GM12878 (cell line): ENCODE measurements around the gene NPW. TPM values are rescaled to one million over a fixed set of nuclear protein-coding genes. Genes with fewer than 3 reads are reported as not detected.

Experiments
- ATAC-seq: fragments of 200-7000 bp; cut with Tn5 transposase; 3 replicates; pipeline ENCODE4 v1.9.1; 2020; ENCODE audit warnings: mild to moderate bottlenecking, moderate library complexity
- BruUV-seq: library from RNA; stranded (reverse); fragments of 400-500 nt; replicated peaks from 2 replicates; lab custom pipeline; 2021; lab: Mats Ljungman, UMichigan
- CTCF ChIA-PET: fragments of 300-600 bp; sonication (Branson Sonifier 250); formaldehyde crosslinking; extraction: SDS; loops from one replicate; lab custom pipeline; 2021; ENCODE audit warnings: inconsistent platforms; lab: Yijun Ruan, JAX
- POLR2A ChIA-PET: fragments of 350-600 bp; formaldehyde crosslinking; extraction: SDS; loops from one replicate; lab custom pipeline; 2021; ENCODE audit warnings: inconsistent platforms; lab: Charles Lee
- RAD21 ChIA-PET: fragments of 300-600 bp; sonication (Branson Sonifier 250); formaldehyde crosslinking; loops from one replicate; lab custom pipeline; 2023; ENCODE audit warnings: antibody characterized with exemption; ENCODE audit not compliant: unreplicated experiment; lab: Charles Lee
- SMC1A ChIA-PET: fragments of 300-600 bp; sonication (Branson Sonifier 250); formaldehyde crosslinking; loops from one replicate; lab custom pipeline; 2023; ENCODE audit not compliant: unreplicated experiment, uncharacterized antibody; lab: Charles Lee
- DNase-seq: peaks from one replicate; pipeline ENCODE4 v3.0.0-alpha.2; 2011; ENCODE audit warnings: low read depth, low spot score
- FAIRE-seq: peaks from 3 replicates; lab custom pipeline; 2011; peaks lifted over from hg19 to GRCh38; lab: Jason Lieb, UNC
- H2AFZ ChIP-seq: 2 replicates; pipeline ENCODE4 v1.6.0; 2011; ENCODE audit warnings: low read depth, low read length, control low read depth; ENCODE audit not compliant: control insufficient read depth
- H3K27ac ChIP-seq: 2 replicates; pipeline ENCODE4 v1.5.1; 2011; ENCODE audit warnings: control low read depth; ENCODE audit not compliant: control insufficient read depth, insufficient read depth
- H3K27me3 ChIP-seq, 2 experiments: replicated peaks in 1 of 2; 2 replicates each; pipeline versions ENCODE4 v1.6.0 to v1.6.1; 2011; ENCODE audit warnings: low read length in 1 of 2; ENCODE audit not compliant: control insufficient read depth in 2 of 2, insufficient read depth in 2 of 2
- H3K36me3 ChIP-seq, 2 experiments: 2 replicates each; pipeline ENCODE4 v1.5.1; 2011; ENCODE audit warnings: low read length in 1 of 2; ENCODE audit not compliant: control insufficient read depth in 2 of 2, insufficient read depth in 2 of 2
- H3K4me1 ChIP-seq: 2 replicates; pipeline ENCODE4 v1.6.1; 2011; ENCODE audit warnings: mild to moderate bottlenecking, low read length, moderate library complexity, mixed read lengths; ENCODE audit not compliant: control insufficient read depth, insufficient read depth
- H3K4me2 ChIP-seq: 2 replicates; pipeline ENCODE4 v1.6.0; 2011; ENCODE audit warnings: control low read depth; ENCODE audit not compliant: control insufficient read depth, insufficient read depth
- H3K4me3 ChIP-seq: fragments of 200-600 bp; sonication (generic); 2 replicates; pipeline ENCODE4 v1.5.1; 2016
- H3K79me2 ChIP-seq: 2 replicates; pipeline ENCODE4 v1.6.0; 2011; ENCODE audit warnings: low read length; ENCODE audit not compliant: control insufficient read depth, insufficient read depth
- H3K9ac ChIP-seq: 2 replicates; pipeline ENCODE4 v1.8.0; 2011; ENCODE audit warnings: low read length, control low read depth, mixed read lengths; ENCODE audit not compliant: control insufficient read depth, insufficient read depth
- H3K9me3 ChIP-seq: replicated peaks from 3 replicates; pipeline ENCODE4 v1.5.1; 2011; ENCODE audit warnings: mild to moderate bottlenecking, low read length; ENCODE audit not compliant: control insufficient read depth, insufficient read depth
- H4K20me1 ChIP-seq: 2 replicates; pipeline ENCODE4 v1.6.0; 2011; ENCODE audit not compliant: control insufficient read depth, insufficient read depth
- ESRRA ChIP-seq: IDR thresholded peaks from 2 replicates; pipeline ENCODE4 v1.6.1; 2012; ENCODE audit warnings: mild to moderate bottlenecking, low read length, improper control_type of control experiment
- FOXM1 ChIP-seq: IDR thresholded peaks from 2 replicates; pipeline ENCODE4 v1.6.1; 2012; ENCODE audit warnings: low read depth, mild to moderate bottlenecking, inconsistent platforms, low read length, moderate library complexity
- IRF4 ChIP-seq: IDR thresholded peaks from 2 replicates; pipeline ENCODE4 v1.6.1; 2011; ENCODE audit warnings: low read depth, low read length
- MEF2B ChIP-seq: fragments of 450-650 bp; IDR thresholded peaks from 2 replicates; pipeline ENCODE4 v1.6.1; 2018; ENCODE audit warnings: mild to moderate bottlenecking, moderate library complexity; ENCODE audit not compliant: partially characterized antibody, poor library complexity, severe bottlenecking
- NR2C1 ChIP-seq: fragments of 450-650 bp; IDR thresholded peaks from 2 replicates; pipeline ENCODE4 v1.6.1; 2017; ENCODE audit warnings: antibody characterized with exemption, mild to moderate bottlenecking, moderate library complexity
- RBBP5 ChIP-seq: fragments of 200-600 bp; sonication (generic); conservative IDR thresholded peaks from 2 replicates; pipeline ENCODE4 v1.6.1; 2016
- SKIL ChIP-seq: fragments of 450-650 bp; IDR thresholded peaks from 2 replicates; pipeline ENCODE4 v1.6.1; 2017; ENCODE audit warnings: mild to moderate bottlenecking, low read depth, inconsistent platforms; ENCODE audit not compliant: poor library complexity, severe bottlenecking
- SMARCA5 ChIP-seq: fragments of 450-650 bp; IDR thresholded peaks from 2 replicates; pipeline ENCODE4 v1.6.1; 2017; ENCODE audit warnings: mild to moderate bottlenecking
- TCF12 ChIP-seq: IDR thresholded peaks from 2 replicates; pipeline ENCODE4 v1.6.1; 2011; ENCODE audit warnings: low read depth, mild to moderate bottlenecking, low read length
- YBX1 ChIP-seq: fragments of 450-650 bp; IDR thresholded peaks from 2 replicates; pipeline ENCODE4 v1.6.1; 2016; ENCODE audit warnings: antibody characterized with exemption
- YY1 ChIP-seq: IDR thresholded peaks from 2 replicates; pipeline ENCODE4 v1.6.1; 2011; ENCODE audit warnings: low read depth, mild to moderate bottlenecking, low read length
- ZBTB33 ChIP-seq: fragments of 450-650 bp; IDR thresholded peaks from 2 replicates; pipeline ENCODE4 v1.6.1; 2017; ENCODE audit warnings: mild to moderate bottlenecking
- WGBS: methylation state at CpG from one replicate; pipeline ENCODE4 v1.1.6; 2016; ENCODE audit warnings: low lambda C conversion rate; ENCODE audit not compliant: insufficient replicate concordance, insufficient coverage; ENCODE audit errors: missing lambda C conversion rate; 5-methylcytosine and 5-hydroxymethylcytosine counted together
- in situ Hi-C: fragments of 300-500 bp; cut with MboI; formaldehyde crosslinking; loops from 9 replicates; pipeline ENCODE4 v1.14.3; 2018; ENCODE audit warnings: mixed read lengths
- intact Hi-C: fragments of 100-400 bp; cut with micrococcal nuclease; formaldehyde crosslinking; loops from one replicate; pipeline ENCODE4 v1.14.2; 2022; ENCODE audit not compliant: unreplicated experiment
- polyA plus RNA-seq, 11 experiments: library from polyadenylated mRNA; depleted of rRNA in 4 of 11; unstranded in 6 of 11; stranded (reverse) in 5 of 11; fragments of >200 nt; fragmentation: Nextera tagmentation in 4 of 11; fragmentation: Illumina TruSeq in 1 of 11; extraction: Ambion mirVana in 4 of 11; extraction: Trizol in 1 of 11; gene quantifications; 1 replicate in 1 of 11; 2 replicates in 10 of 11; pipeline versions ENCODE4 v1.2.1 to v1.2.3, GENCODE V29; 2011 to 2016; ENCODE audit warnings: inconsistent platforms in 2 of 11, missing spikeins in 2 of 11, low read depth in 1 of 11
- total RNA-seq, 4 experiments: library from RNA; depleted of rRNA in 3 of 4; stranded (reverse); fragments of >200 nt in 3 of 4; fragmentation: Illumina TruSeq in 1 of 4; extraction: Trizol in 1 of 4; gene quantifications; 2 replicates each; pipeline versions ENCODE4 v1.2.1 to v1.2.3, GENCODE V29; 2013 to 2021
- TF ChIP-seq, protein P1 (sequence below), 3 experiments: IDR thresholded peaks in 2 of 3; conservative IDR thresholded peaks in 1 of 3; 2 replicates each; pipeline ENCODE4 v1.5.1; 2011; ENCODE audit warnings: low read depth in 3 of 3, low read length in 3 of 3, mild to moderate bottlenecking in 3 of 3, control low read depth in 2 of 3, moderate library complexity in 2 of 3, inconsistent platforms in 1 of 3, mixed read lengths in 1 of 3; ENCODE audit not compliant: control insufficient read depth in 2 of 3, insufficient read depth in 1 of 3; ENCODE audit errors: extremely low read depth in 1 of 3

NPW gene
- total and polyA plus RNA-seq, 10 of the 15 experiments (the other 5 are each of a cell fraction or from before 2014, with no cell fraction given): 0.23 to 2.5 (median 0.98) TPM; not detected in 4

GRCh38 chr16:2064368-2064945 lies 44.9 kb downstream of the NPW start:
- in situ Hi-C loops: no loop called here
- ChIA-PET RAD21 (interaction anchor here (0.7 kb wide), 1 partner anchor 175 kb away, joined by 3 read pairs; no protein-coding TSS in a partner anchor), POLR2A (interaction anchor here (0.6 kb wide), 1 partner anchor 20 kb away, joined by 5 read pairs; no protein-coding TSS in a partner anchor)
- Histone ChIP-seq H3K9ac (no peak overlapping the region), H4K20me1 (no peaks in the 10 kb centered on the region), H3K27ac (no peak overlapping the region)
- intact Hi-C loops: no loop called here
- no peak for TF ChIP-seq FOXM1
- no peak for TF ChIP-seq NR2C1
- no peak for TF ChIP-seq IRF4
- TF ChIP-seq MEF2B: no peak
- TF ChIP-seq SKIL: no peak
- TF ChIP-seq TCF12: no peak
- no peak for TF ChIP-seq SMARCA5
- TF ChIP-seq YY1: no peak
- TF ChIP-seq ZBTB33: no peak
- TF ChIP-seq YBX1: no peak
- TF ChIP-seq, protein P1, sequence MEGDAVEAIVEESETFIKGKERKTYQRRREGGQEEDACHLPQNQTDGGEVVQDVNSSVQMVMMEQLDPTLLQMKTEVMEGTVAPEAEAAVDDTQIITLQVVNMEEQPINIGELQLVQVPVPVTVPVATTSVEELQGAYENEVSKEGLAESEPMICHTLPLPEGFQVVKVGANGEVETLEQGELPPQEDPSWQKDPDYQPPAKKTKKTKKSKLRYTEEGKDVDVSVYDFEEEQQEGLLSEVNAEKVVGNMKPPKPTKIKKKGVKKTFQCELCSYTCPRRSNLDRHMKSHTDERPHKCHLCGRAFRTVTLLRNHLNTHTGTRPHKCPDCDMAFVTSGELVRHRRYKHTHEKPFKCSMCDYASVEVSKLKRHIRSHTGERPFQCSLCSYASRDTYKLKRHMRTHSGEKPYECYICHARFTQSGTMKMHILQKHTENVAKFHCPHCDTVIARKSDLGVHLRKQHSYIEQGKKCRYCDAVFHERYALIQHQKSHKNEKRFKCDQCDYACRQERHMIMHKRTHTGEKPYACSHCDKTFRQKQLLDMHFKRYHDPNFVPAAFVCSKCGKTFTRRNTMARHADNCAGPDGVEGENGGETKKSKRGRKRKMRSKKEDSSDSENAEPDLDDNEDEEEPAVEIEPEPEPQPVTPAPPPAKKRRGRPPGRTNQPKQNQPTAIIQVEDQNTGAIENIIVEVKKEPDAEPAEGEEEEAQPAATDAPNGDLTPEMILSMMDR (IDR thresholded peaks at IDR 0.05 in 2 of 3, conservative IDR thresholded peaks at IDR 0.05 in 1 of 3; ENCODE audit: control insufficient read depth in 2 of 3, extremely low read depth in 1 of 3, insufficient read depth in 1 of 3, low read depth in 3 of 3, low read length in 3 of 3): no peak
- TF ChIP-seq RBBP5: no peak
- no peak for TF ChIP-seq ESRRA
- TF ChIP-seq, all 136 proteins: peak for 0
- WGBS: 92% methylated on average over 16 of the region's 16 CpGs
- no peak overlapping the region for H2AFZ ChIP-seq
- no peak for ATAC-seq
- no peak for FAIRE-seq
- no peaks in the 10 kb centered on the region for H3K9me3 ChIP-seq
- BruUV-seq: no TSS peak
- no peaks in the 10 kb centered on the region for H3K27me3 ChIP-seq
- H3K36me3 ChIP-seq: peaks cover 2 to 3% of the 10 kb centered on the region in 2 experiments; a peak in 3 of 4 replicates
- no peak overlapping the region for H3K4me2 ChIP-seq
- CTCF ChIA-PET: no interaction called here
- SMC1A ChIA-PET: no interaction called here
- H3K79me2 ChIP-seq: no peaks in the 10 kb centered on the region
- no peak overlapping the region for H3K4me3 ChIP-seq
- DNase-seq: no peak
- H3K4me1 ChIP-seq: no peaks in the 10 kb centered on the region
